HG03045 (cell line): ENCODE data around the gene PKD1L1.

Experiments
- ATAC-seq: cut with Tn5 transposase; IDR thresholded peaks from one replicate; pipeline ENCODE4 v1.9.1; 2021; ENCODE audit warnings: mild to moderate bottlenecking, moderate library complexity; ENCODE audit not compliant: unreplicated experiment

The PKD1L1 gene

DNA sequence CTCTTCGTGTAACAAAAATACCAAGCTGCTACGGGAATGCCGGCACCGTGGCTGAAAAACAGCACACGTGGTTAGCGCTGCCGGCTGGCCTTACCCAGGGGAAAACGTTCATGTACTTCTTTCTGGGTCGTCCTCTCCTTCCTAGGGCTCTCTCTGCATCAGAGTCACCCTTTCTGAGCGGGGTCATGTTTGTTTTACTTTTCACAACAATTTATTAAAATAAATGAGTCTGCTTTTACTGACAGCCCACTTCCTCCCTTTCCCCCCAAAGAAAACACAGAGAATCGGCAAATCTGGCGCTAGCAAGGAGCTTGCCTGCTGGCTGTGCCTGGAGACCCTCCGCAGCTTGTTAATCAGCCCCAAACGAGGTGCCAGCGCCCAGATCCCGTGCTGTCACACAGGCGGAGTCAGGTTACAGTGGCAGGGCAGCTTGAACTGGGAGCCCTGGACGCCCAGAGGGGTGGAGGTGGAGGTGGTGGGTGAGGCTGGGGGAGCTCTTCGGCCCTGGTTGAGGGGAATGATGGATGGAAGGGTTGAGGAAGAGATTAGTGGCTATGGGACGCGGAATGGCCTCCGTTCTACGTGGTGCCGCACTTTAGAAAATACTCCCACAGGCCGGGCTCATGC is 204.2 kb downstream of the PKD1L1 start:
- ATAC-seq, result no peak

DNA sequence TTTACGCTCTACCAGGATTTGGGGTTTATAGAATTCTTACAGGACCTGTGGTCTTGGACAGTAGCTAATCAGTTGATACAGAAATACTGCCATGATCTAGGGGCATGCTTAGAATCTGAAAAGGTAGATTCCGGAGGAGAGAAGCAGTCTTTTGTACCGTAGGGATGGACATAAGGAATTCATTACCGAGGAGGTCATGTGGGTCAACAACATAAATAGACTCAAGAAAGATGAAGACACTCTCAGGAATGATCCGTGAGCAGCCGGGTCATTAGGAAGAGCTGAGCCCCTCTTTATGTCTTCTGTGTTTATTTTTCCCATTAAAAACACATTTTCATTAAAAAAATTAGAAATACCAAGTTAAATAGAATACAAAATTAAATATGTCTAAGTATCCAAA is 206.3 kb downstream of the PKD1L1 start:
- ATAC-seq, result no peak

DNA sequence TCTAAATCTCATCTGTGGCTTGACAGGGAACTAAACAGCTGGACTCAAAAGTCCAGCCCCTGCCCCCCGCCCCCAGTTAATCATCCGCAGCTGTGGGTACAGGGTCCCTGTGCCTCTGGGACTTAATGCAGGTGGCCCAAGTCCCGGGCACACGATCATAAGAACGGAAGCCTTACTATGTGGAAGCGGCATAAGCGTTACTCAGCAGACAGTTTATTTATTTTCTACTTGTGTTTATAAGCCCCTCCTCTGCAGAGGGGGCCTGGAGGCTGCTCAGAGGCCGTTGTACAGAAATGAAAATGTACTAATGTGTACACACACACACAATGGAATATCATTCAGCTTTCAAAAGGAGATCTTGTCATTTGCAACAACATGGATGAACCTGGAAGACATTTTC is 208.4 kb downstream of the PKD1L1 start:
- no peak for ATAC-seq

- ATAC-seq, result no peak
Observed at GRCh38 chr7:47739301-47739875, 208.9 kb downstream of the PKD1L1 start.

GRCh38 chr7:47738563-47739166 is 209.6 kb downstream of the PKD1L1 start:
- ATAC-seq, result no peak

DNA sequence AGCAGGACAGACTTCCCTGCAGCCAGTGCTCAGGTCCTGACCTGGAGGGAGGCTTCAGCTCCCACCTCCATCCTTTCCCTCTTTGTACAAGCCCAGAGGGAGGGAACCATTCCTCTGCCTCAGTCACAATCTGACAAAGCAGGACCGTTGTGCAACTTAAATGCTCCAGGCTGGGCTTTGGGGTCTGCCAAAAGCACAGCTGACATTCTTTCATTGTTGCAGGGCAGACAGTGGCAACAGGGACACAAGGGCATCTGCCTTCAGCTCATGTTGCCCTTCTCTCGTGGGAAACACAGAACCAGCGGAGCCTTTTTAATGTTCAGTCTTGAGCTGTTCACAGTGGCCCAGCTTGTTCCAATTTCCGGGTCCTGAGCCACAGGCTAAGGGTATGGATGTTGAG is 210.7 kb downstream of the PKD1L1 start:
- no peak for ATAC-seq

DNA sequence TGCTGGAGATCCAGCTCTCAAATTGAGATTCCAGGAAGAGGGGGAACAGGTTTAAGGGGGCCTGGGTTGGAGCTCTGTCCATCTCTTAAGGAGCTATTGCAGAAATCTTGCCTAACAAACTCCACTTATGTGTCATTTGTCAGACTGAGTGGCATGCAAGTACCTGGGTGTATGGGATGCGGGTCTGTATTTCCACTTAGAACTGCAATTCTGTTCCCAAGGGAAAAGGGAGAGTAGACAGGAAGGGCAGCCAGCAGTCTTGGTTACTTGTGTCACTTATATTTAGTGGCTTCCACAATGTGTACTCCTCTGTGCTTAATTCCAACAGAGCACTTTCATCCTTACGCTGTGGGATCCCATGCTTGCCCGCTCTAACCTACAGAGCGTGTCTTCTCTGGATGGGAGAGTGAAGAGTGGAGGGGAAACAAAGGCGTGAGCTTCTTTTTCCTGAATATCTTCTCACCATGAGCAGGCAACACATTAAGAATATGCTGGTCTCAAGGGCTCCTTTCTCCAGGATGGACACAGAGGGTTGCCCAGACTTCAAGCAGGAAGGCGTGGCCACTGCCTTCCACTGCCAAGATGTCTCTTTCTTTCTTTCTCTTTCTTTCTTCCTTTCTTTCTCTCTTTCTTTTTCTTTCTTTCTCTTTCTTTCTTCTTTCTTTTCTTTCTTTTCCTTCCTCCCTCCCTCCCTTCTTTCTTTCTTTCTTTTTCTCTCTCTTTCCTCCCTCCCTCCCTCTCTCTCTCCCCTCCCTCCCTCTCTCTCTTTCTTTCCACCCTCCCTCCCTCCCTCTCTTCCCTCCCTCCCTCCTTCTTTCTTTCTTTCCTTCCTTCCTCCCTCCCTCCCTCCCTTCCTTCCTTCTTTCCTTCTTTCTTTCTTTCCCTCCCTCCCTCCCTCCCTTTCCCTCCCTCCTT is 212.6 kb downstream of the PKD1L1 start:
- no peak for ATAC-seq

- ATAC-seq, result no peak
Observed at GRCh38 chr7:47734949-47735291, 213.3 kb downstream of the PKD1L1 start.

DNA sequence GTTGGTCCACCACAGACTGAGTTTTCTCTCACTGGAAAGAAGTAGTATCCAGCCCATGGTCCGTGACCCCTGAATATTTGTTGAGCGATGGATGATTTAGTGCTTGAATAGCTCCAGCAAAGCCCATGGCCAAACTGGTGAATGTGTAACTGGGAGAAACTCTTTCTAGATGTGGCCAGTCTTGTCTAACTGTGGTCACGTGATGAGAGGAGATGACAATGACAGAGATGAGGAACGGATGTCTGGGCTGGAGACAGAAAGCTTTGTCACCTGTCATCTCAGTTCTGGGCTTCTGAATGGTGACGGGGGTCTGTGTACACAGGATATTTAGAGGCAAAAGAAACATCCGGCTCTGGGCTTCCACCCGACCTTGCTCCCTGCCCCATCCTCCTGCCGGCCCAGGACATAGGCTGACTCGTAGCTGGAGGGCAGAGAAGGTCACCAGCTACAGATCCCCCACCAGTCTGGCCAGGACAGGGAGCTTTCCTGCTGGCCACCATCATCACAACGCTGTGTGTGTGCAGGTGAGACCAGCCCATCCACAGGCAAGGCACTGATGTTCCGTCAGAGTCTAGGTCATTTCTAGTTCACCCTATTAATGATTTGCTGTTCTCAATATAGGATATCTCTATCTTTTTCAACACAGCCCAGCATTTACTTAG is 213.8 kb downstream of the PKD1L1 start:
- no peak for ATAC-seq

GRCh38 chr7:47730142-47730541 is 218.1 kb downstream of the PKD1L1 start:
- ATAC-seq, result no peak

- ATAC-seq, result no peak
Observed at GRCh38 chr7:47726047-47726726, 222.1 kb downstream of the PKD1L1 start.

GRCh38 chr7:47725031-47725780 is 223.1 kb downstream of the PKD1L1 start:
- no peak for ATAC-seq
